ENCODE measurements around the gene SFN.

SFN gene

GRCh38 chr1:26862781-26863684 lies at the start of gene SFN:
Gene SFN, plus strand, starts transcription at chr1:26863149. Its CDS starts 64 bp downstream, at chr1:26863213.
- DNase-seq (peak; percentile 39 to 57), ATAC-seq (no peak)
- H3K4me1 Mint-ChIP-seq, result peaks cover 34% of the 10 kb centered on the region
- H3K4me3 Mint-ChIP-seq, result peak within 1 kb of the TSS; percentile 86 to 98
- no peaks in the 10 kb centered on the region for H3K9me3 Mint-ChIP-seq
- no peak within 1 kb of the TSS for H3K27ac Mint-ChIP-seq
- no peaks in the 10 kb centered on the region for H3K27me3 Mint-ChIP-seq

GRCh38 chr1:26814377-26814776 lies 48.6 kb upstream of the SFN start:
- Mint-ChIP-seq H3K4me1 (peaks cover 20% of the 10 kb centered on the region), H3K9me3 (no peaks in the 10 kb centered on the region), H3K27me3 (no peaks in the 10 kb centered on the region), H3K27ac (no peak overlapping the region), H3K4me3 (no peak overlapping the region)
- DNase-seq (no peak), ATAC-seq (no peak)

- DNase-seq, result no peak
- no peaks in the 10 kb centered on the region for H3K27me3 Mint-ChIP-seq
- no peak for ATAC-seq
- no peak overlapping the region for H3K27ac Mint-ChIP-seq
- no peaks in the 10 kb centered on the region for H3K9me3 Mint-ChIP-seq
- H3K4me3 Mint-ChIP-seq, result no peak overlapping the region
- H3K4me1 Mint-ChIP-seq, result peaks cover 20% of the 10 kb centered on the region
Observed at GRCh38 chr1:26814893-26815292, 48.1 kb upstream of the SFN start.

DNA sequence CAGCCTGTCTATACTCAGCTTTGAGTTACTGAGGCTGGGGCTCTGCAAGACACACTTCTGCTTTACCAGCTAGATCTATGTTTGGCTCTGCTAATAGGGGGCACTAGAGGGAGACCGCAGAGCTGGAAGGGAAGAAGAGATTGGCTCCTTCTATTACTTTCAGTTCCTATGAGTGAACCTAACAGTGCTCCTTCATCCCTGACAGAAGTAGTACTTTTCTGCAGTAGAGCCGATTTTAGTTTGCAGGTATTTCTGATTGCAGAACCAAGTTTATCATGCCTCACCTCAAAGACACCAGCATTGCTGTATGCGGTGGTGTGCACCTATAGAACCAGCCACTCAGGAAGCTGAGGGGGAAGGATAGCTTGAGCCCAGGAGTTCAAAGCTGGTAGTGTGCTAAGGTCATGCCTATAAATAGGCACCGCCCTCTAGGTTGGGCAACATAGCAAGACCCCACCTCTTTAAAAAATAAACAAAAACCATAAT lies 42.1 kb upstream of the SFN start:
- DNase-seq, result no peak
- ATAC-seq, result peak; percentile 84
- Mint-ChIP-seq H3K9me3 (no peaks in the 10 kb centered on the region), H3K27me3 (no peaks in the 10 kb centered on the region), H3K4me3 (peak overlapping the region; percentile 43 to 44), H3K27ac (no peak overlapping the region), H3K4me1 (peaks cover 28% of the 10 kb centered on the region)

DNA sequence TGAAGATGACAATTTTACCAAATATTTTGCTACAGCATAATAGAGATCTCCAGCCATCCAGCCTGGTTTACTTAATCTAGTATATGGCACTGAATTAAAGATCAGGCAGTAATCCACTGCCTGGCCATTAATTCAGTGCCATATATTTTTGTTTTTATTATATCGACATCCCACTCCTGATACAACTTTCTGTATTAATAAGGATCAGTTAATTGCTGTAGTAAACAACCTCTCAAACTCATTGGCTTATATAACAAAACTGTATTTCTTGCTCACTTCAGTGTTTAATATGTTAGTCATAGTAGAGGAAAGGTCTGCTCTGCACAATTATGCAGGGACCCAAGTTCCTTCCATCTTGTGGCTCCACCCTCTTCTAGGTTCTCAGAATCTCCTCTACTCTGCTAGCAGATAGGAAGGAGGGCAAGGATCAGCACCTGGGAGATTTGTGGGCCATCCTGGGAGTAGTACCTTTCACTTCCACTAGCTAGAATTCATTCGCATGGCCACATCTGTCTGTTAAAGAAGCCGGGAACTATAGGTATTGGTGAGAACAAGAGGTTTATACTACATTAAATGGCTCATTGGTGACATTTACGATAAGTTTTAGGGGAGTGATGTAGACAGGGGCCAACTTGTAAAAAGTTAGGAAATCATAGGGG lies 40.1 kb upstream of the SFN start:
- H3K27ac Mint-ChIP-seq, result peak overlapping the region in 1 of 2 donors; percentile 60
- H3K4me1 Mint-ChIP-seq, result peaks cover 37% of the 10 kb centered on the region
- H3K4me3 Mint-ChIP-seq, result no peak overlapping the region
- H3K27me3 Mint-ChIP-seq, result no peaks in the 10 kb centered on the region
- ATAC-seq (no peak), DNase-seq (no peak)
- no peaks in the 10 kb centered on the region for H3K9me3 Mint-ChIP-seq

- Mint-ChIP-seq H3K9me3 (no peaks in the 10 kb centered on the region), H3K27me3 (no peaks in the 10 kb centered on the region), H3K4me1 (peaks cover 56% of the 10 kb centered on the region), H3K27ac (no peak overlapping the region), H3K4me3 (no peak overlapping the region)
- DNase-seq (no peak), ATAC-seq (no peak)
Observed at GRCh38 chr1:26824731-26825130, 38.2 kb upstream of the SFN start.

GRCh38 chr1:26826261-26827105 lies 36.5 kb upstream of the SFN start, which contains the start of gene ZDHHC18:
Gene ZDHHC18, plus strand, starts transcription at chr1:26826688. Its CDS starts 117 bp downstream, at chr1:26826805.
- H3K4me1 Mint-ChIP-seq, result peaks cover 57% of the 10 kb centered on the region
- peak within 1 kb of the TSS; percentile 97 to 98 for H3K27ac Mint-ChIP-seq
- H3K4me3 Mint-ChIP-seq, result peak within 1 kb of the TSS; percentile 91 to 95
- DNase-seq (peak; percentile 73 to 78), ATAC-seq (peak; percentile 85)
- H3K27me3 Mint-ChIP-seq, result no peaks in the 10 kb centered on the region
- no peaks in the 10 kb centered on the region for H3K9me3 Mint-ChIP-seq

- peaks cover 62% of the 10 kb centered on the region for H3K4me1 Mint-ChIP-seq
- DNase-seq (no peak), ATAC-seq (no peak)
- H3K27me3 Mint-ChIP-seq, result no peaks in the 10 kb centered on the region
- H3K4me3 Mint-ChIP-seq, result peak overlapping the region; percentile 91 to 95
- no peaks in the 10 kb centered on the region for H3K9me3 Mint-ChIP-seq
- H3K27ac Mint-ChIP-seq, result peak overlapping the region; percentile 97 to 98
Observed at GRCh38 chr1:26827106-26827604, 35.8 kb upstream of the SFN start.

DNA sequence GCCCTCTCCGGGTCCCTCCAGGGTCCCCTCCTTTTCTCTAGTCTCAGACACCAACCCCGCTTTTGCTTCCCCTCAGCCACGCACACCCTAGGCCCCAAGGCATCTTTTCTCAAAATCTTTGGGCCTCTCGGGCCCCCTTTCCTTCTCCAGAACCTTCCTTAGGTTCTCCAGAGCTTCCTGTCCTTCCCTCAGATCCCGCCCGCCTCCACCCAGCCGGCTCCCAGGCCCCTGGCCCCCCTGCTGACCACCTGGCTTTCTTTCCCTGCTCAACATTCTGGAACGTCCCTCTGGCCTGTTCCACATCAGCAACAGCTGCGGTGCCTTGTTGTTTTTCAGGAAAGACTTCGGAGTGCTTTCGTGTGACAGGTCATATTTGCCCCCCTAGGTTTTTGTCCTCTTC lies 35.3 kb upstream of the SFN start:
- H3K9me3 Mint-ChIP-seq, result no peaks in the 10 kb centered on the region
- ATAC-seq, result no peak
- H3K4me3 Mint-ChIP-seq, result peak overlapping the region; percentile 91 to 95
- no peaks in the 10 kb centered on the region for H3K27me3 Mint-ChIP-seq
- DNase-seq, result no peak
- peak overlapping the region; percentile 97 to 98 for H3K27ac Mint-ChIP-seq
- peaks cover 67% of the 10 kb centered on the region for H3K4me1 Mint-ChIP-seq

GRCh38 chr1:26828411-26828991 lies 34.4 kb upstream of the SFN start:
- Mint-ChIP-seq H3K9me3 (no peaks in the 10 kb centered on the region), H3K4me3 (peak overlapping the region; percentile 91 to 95), H3K27ac (peak overlapping the region; percentile 74 to 83), H3K4me1 (peaks cover 75% of the 10 kb centered on the region), H3K27me3 (no peaks in the 10 kb centered on the region)
- ATAC-seq (peak; percentile 29), DNase-seq (peak in 1 of 2 donors; percentile 29)

DNA sequence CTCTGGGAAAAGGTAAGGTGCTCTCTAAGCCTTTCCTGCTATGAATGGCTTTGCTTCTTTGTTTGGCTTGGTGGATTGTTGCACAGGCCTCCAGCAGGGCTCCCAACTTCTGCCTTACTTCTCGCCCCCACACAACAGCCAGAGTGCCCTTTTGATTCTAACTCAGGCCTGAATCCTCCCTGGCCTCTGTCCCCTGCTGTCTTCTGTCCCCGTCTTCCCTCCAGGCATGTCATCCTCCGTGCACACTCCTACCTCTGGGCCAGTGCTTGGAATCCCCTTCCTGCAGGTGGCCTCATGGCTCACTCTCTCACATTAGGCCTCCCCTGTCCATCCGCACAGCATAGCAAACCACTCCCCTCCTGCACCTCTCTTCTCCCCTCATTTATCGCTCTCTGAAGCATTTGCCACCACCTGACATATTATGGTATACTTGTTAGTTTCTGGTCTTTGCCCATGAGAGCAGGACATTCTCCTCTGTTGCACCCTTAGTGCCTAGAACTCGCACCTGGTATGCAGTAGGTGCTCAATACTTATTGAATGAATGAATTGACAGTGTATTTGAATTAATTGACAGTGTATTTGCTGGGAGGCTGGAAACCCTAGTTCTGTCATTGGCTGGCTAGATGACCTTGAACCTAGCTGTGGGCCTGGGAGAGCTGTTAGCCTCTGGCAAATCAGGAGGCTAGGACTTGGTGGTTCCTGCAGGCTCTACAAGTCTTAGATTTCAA lies 33.6 kb upstream of the SFN start:
- ATAC-seq (no peak), DNase-seq (no peak)
- H3K9me3 Mint-ChIP-seq, result no peaks in the 10 kb centered on the region
- peaks cover 84% of the 10 kb centered on the region for H3K4me1 Mint-ChIP-seq
- H3K4me3 Mint-ChIP-seq, result peak overlapping the region; percentile 91 to 95
- H3K27me3 Mint-ChIP-seq, result no peaks in the 10 kb centered on the region
- peak overlapping the region in 1 of 2 donors; percentile 83 for H3K27ac Mint-ChIP-seq

GRCh38 chr1:26831059-26831458 lies 31.9 kb upstream of the SFN start:
- Mint-ChIP-seq H3K27ac (peak overlapping the region in 1 of 2 donors; percentile 87), H3K27me3 (no peaks in the 10 kb centered on the region), H3K4me1 (peaks cover 78% of the 10 kb centered on the region), H3K4me3 (peak overlapping the region in 1 of 2 donors; percentile 38), H3K9me3 (no peaks in the 10 kb centered on the region)
- no peak for DNase-seq
- ATAC-seq, result no peak

DNA sequence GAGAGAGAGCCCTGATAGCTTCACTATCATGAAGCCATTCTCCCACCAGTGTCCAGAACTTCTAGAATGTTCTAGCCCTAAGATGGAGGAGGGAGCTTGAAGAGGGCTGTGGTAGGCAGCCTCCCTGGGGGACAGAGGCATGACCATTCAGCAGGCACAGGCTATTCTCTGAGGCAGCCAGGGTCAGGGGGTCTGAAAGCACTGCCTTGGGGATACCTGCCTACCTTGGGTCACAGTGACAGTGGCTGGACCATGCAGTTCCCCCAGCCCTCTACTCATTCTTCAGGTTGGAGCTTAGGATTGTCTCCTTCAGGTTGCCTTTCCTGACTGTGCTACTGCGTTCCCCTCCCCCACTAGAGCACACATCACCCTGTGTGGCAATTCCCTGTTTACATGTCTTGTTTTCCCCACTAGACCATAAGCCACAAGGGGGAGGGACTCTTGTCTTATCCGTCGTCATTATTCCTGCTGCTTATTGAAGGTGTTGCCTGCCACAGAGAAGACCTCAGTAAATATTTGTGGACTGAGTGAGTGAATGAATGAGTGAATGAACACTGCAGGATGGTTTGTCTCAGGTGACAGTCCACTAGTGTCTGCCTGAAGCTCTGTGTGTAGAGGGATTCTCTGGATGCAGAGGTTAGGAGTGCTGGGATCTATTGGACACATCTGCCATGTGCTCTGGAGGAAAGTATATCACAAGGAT lies 31.3 kb upstream of the SFN start:
- DNase-seq, result no peak
- peak overlapping the region in 1 of 2 donors; percentile 38 for H3K4me3 Mint-ChIP-seq
- no peak for ATAC-seq
- H3K4me1 Mint-ChIP-seq, result peaks cover 75% of the 10 kb centered on the region
- no peaks in the 10 kb centered on the region for H3K9me3 Mint-ChIP-seq
- H3K27ac Mint-ChIP-seq, result peak overlapping the region in 1 of 2 donors; percentile 87
- no peaks in the 10 kb centered on the region for H3K27me3 Mint-ChIP-seq
